ENCODE measurements around the gene KMT2D.

Gene KMT2D

GRCh38 chr12:49014547-49014946 is 46.0 kb downstream of the KMT2D start:
- TF ChIP-seq CTCF (conservative IDR thresholded peaks at IDR 0.05; ENCODE audit: control insufficient read depth, insufficient read depth, low read depth, low read length) = peak; percentile 35
- DNase-seq (ENCODE audit: low read depth) = peak; percentile 56
- H3K4me3 ChIP-seq (ENCODE audit: control insufficient read depth, low read depth, low read length) = no peak overlapping the region

- no peak overlapping the region for H3K4me3 ChIP-seq (ENCODE audit: control insufficient read depth, low read depth, low read length)
- TF ChIP-seq CTCF (conservative IDR thresholded peaks at IDR 0.05; ENCODE audit: control insufficient read depth, insufficient read depth, low read depth, low read length) = no peak
- no peak for DNase-seq (ENCODE audit: low read depth)
Observed at GRCh38 chr12:49013428-49013827, 47.2 kb downstream of the KMT2D start.

- DNase-seq (ENCODE audit: low read depth) = no peak
- no peak for TF ChIP-seq CTCF (conservative IDR thresholded peaks at IDR 0.05; ENCODE audit: control insufficient read depth, insufficient read depth, low read depth, low read length)
- H3K4me3 ChIP-seq (ENCODE audit: control insufficient read depth, low read depth, low read length) = no peak overlapping the region
Observed at GRCh38 chr12:49012739-49013138, 47.9 kb downstream of the KMT2D start.

Data from fibroblast of mammary gland (primary cell).